IPS-NIHi11 (cell line): ENCODE results near the gene MUS81.
"Not testable (repeated sequence)": the region's sequence is repeated elsewhere in the genome, so short reads cannot be mapped to it uniquely, and the experiment has no call there.

Experiments used
- DNase-seq: peaks from one replicate; pipeline ENCODE4 v3.0.0; 2012; ENCODE audit warnings: mixed read lengths, low spot score

The MUS81 gene

GRCh38 chr11:65847746-65848145 lies 12.5 kb upstream of the MUS81 start:
- no peak for DNase-seq

- not testable (repeated sequence) for DNase-seq
These were observed 11.5 kb upstream of the MUS81 start for GRCh38 chr11:65848693-65849092.

GRCh38 chr11:65849366-65849765 lies 10.9 kb upstream of the MUS81 start:
- DNase-seq = no peak

- DNase-seq = no peak
These were observed 10.4 kb upstream of the MUS81 start for GRCh38 chr11:65849771-65850216.

- DNase-seq = no peak
These were observed 9.8 kb upstream of the MUS81 start for GRCh38 chr11:65850217-65851082.

GRCh38 chr11:65851083-65851579 lies 9.1 kb upstream of the MUS81 start:
- peak; percentile 85 for DNase-seq

GRCh38 chr11:65851811-65852507 lies 8.3 kb upstream of the MUS81 start:
- no peak for DNase-seq

GRCh38 chr11:65852508-65853245 lies 7.6 kb upstream of the MUS81 start:
- no peak for DNase-seq

- no peak for DNase-seq
These were observed 6.8 kb upstream of the MUS81 start for GRCh38 chr11:65853246-65853979.

GRCh38 chr11:65854161-65854592 lies 6.1 kb upstream of the MUS81 start:
- no peak for DNase-seq

GRCh38 chr11:65854852-65855837 lies 5.1 kb upstream of the MUS81 start:
- DNase-seq = no peak

- DNase-seq = no peak
These were observed 4.3 kb upstream of the MUS81 start for GRCh38 chr11:65855927-65856363.

- DNase-seq = no peak
These were observed 3.3 kb upstream of the MUS81 start for GRCh38 chr11:65856689-65857499.

- no peak for DNase-seq
These were observed 2.8 kb upstream of the MUS81 start for GRCh38 chr11:65857500-65857852.

GRCh38 chr11:65857853-65858680 lies 2.2 kb upstream of the MUS81 start, which contains the start of gene CFL1:
TSS of gene CFL1 (minus strand) at chr11:65858180. CDS start at chr11:65858099, 81 bp downstream.
- DNase-seq = peak; percentile 79

- DNase-seq = no peak
These were observed 1.5 kb upstream of the MUS81 start for GRCh38 chr11:65858681-65859087.

GRCh38 chr11:65859095-65859811 lies 980 bp upstream of the MUS81 start:
- DNase-seq = peak; percentile 87

- no peak for DNase-seq
These were observed 388 bp upstream of the MUS81 start for GRCh38 chr11:65859812-65860277.
